Measurements from ENCODE around the gene SRD5A1. TPM values are rescaled to one million over a fixed set of nuclear protein-coding genes. Genes with fewer than 3 reads are reported as not detected.

SRD5A1 gene
- total RNA-seq, 1 donor from 2014 or later, result 16.2 TPM

DNA sequence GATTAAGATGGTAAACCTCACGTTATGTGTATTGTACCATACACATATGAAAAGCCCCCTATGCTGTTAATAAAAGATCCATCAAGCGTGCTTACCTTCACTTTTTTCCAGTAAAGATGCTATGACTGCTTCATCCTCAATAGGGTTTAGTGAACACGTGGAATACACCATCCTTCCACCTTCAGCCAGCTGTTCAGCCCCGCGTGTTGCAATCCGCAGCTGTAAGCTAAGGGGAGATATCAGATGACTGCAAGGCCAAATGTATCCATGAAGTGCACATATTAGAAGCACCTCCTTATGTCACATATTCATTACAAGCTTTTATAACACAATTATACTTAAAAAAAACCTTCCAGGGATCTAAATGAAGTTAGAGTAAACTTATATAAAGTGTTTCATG lies 16.6 kb upstream of the SRD5A1 start:
- no peak overlapping the region for H3K9ac ChIP-seq
- peaks cover 44% of the 10 kb centered on the region for H3K79me2 ChIP-seq (ENCODE audit: low read depth)
- DNase-seq (ENCODE audit: low spot score), result no peak
- Mint-ChIP-seq H3K9me3 (no peaks in the 10 kb centered on the region), H3K4me1 (no peaks in the 10 kb centered on the region), H3K36me3 (peaks cover 33% of the 10 kb centered on the region), H3K4me3 (no peak overlapping the region), H3K27me3 (ENCODE audit: insufficient read depth, low read depth) (no peaks in the 10 kb centered on the region), H3K27ac (no peak overlapping the region)
- no peak overlapping the region for H3K4me2 ChIP-seq
- peaks cover 17% of the 10 kb centered on the region for H3K36me3 ChIP-seq
- no peaks in the 10 kb centered on the region for H3K27me3 ChIP-seq
- TF ChIP-seq CTCF (IDR thresholded peaks at IDR 0.05) (no peak), EZH2phosphoT487 (IDR thresholded peaks at IDR 0.05) (no peak), EZH2 (IDR thresholded peaks at IDR 0.05) (no peak)
- H4K20me1 ChIP-seq (ENCODE audit: low read depth), result peaks cover 18% of the 10 kb centered on the region
- H3K27ac ChIP-seq, result no peak overlapping the region
- no peaks in the 10 kb centered on the region for H3F3A ChIP-seq (ENCODE audit: low read depth)
- H3K4me3 ChIP-seq, result no peak overlapping the region
- H3K4me1 ChIP-seq, result no peaks in the 10 kb centered on the region
- H3K9me3 ChIP-seq (ENCODE audit: low read depth), result no peaks in the 10 kb centered on the region
- no peak overlapping the region for H2AFZ ChIP-seq (replicated peaks)

GRCh38 chr5:6623228-6623627 lies 10.0 kb upstream of the SRD5A1 start:
- Histone ChIP-seq H3K4me2 (no peak overlapping the region), H3K27ac (no peak overlapping the region), H3K4me3 (no peak overlapping the region), H3K9me3 (ENCODE audit: low read depth) (no peaks in the 10 kb centered on the region), H3K27me3 (no peaks in the 10 kb centered on the region), H2AFZ (replicated peaks) (no peak overlapping the region), H3F3A (ENCODE audit: low read depth) (no peaks in the 10 kb centered on the region), H3K9ac (no peak overlapping the region), H4K20me1 (ENCODE audit: low read depth) (peaks cover 23% of the 10 kb centered on the region), H3K4me1 (no peaks in the 10 kb centered on the region), H3K79me2 (ENCODE audit: low read depth) (peaks cover 71% of the 10 kb centered on the region), H3K36me3 (peaks cover 8% of the 10 kb centered on the region)
- H3K4me3 Mint-ChIP-seq, result no peak overlapping the region
- no peak for DNase-seq (ENCODE audit: low spot score)
- peaks cover 48% of the 10 kb centered on the region for H3K36me3 Mint-ChIP-seq
- no peaks in the 10 kb centered on the region for H3K27me3 Mint-ChIP-seq (ENCODE audit: insufficient read depth, low read depth)
- peaks cover 2% of the 10 kb centered on the region for H3K9me3 Mint-ChIP-seq
- no peaks in the 10 kb centered on the region for H3K4me1 Mint-ChIP-seq
- H3K27ac Mint-ChIP-seq, result no peak overlapping the region
- no peak for TF ChIP-seq EZH2phosphoT487 (IDR thresholded peaks at IDR 0.05)
- no peak for TF ChIP-seq CTCF (IDR thresholded peaks at IDR 0.05)

DNA sequence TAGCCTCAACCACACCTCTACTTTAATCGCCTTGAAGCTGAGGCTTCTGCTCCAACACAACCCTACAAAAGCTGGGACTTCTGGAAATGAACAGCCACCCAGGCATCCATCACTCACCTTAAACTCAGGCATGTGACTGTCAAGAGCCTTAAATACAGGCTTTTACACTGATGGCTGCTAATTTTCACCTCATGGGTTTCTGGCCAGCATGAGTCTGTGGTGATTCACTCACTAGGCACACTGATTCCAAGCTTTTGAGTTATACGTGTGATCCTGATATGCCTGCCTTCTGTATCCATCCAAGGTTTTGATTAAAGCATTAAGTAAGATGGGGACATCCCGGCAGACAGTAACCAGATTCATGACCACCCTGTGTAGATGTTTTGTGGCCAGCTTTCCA lies 9.3 kb upstream of the SRD5A1 start:
- Mint-ChIP-seq H3K4me1 (no peaks in the 10 kb centered on the region), H3K36me3 (peaks cover 51% of the 10 kb centered on the region), H3K4me3 (no peak overlapping the region), H3K9me3 (peaks cover 2% of the 10 kb centered on the region), H3K27ac (no peak overlapping the region), H3K27me3 (ENCODE audit: insufficient read depth, low read depth) (no peaks in the 10 kb centered on the region)
- peaks cover 25% of the 10 kb centered on the region for H4K20me1 ChIP-seq (ENCODE audit: low read depth)
- no peaks in the 10 kb centered on the region for H3K27me3 ChIP-seq
- H3K9me3 ChIP-seq (ENCODE audit: low read depth), result no peaks in the 10 kb centered on the region
- H2AFZ ChIP-seq (replicated peaks), result no peak overlapping the region
- H3K36me3 ChIP-seq, result peaks cover 3% of the 10 kb centered on the region
- DNase-seq (ENCODE audit: low spot score), result no peak
- H3F3A ChIP-seq (ENCODE audit: low read depth), result no peaks in the 10 kb centered on the region
- TF ChIP-seq CTCF (IDR thresholded peaks at IDR 0.05) (no peak), EZH2phosphoT487 (IDR thresholded peaks at IDR 0.05) (no peak), EZH2 (IDR thresholded peaks at IDR 0.05) (no peak)
- no peak overlapping the region for H3K4me2 ChIP-seq
- H3K27ac ChIP-seq, result no peak overlapping the region
- no peak overlapping the region for H3K4me3 ChIP-seq
- H3K9ac ChIP-seq, result no peak overlapping the region
- peaks cover 73% of the 10 kb centered on the region for H3K79me2 ChIP-seq (ENCODE audit: low read depth)
- no peaks in the 10 kb centered on the region for H3K4me1 ChIP-seq

All from neural progenitor cell (in vitro differentiated cells).